ENCODE results near the gene PRIMPOL. TPM values are rescaled to one million over a fixed set of nuclear protein-coding genes. Genes with fewer than 3 reads are reported as not detected.
"Not testable (repeated sequence)": the region's sequence is repeated elsewhere in the genome, so short reads cannot be mapped to it uniquely, and the experiment has no call there.

PRIMPOL gene
- total RNA-seq, 1 experiment from 2014 or later: 8.3 TPM

DNA sequence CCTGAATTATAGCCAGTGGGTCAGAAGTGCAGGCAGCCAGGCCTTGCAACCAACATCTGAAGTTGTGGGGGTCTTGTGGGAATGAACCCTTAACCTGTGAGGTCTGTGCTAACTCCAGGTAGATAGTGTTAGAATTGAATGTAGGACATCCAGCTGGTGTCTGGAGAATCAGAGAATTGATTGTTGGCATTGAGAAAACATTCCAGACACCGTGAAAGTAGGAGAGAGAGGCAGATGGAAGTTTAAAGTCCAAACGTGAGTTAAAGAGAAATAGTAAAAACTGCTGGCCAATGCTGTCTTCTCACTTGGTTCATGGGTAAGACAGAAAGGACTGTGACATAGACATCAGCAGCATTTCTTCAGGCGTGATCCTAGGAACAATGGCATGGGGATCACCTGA, 28.0 kb upstream of the PRIMPOL start:
- Mint-ChIP-seq H3K9me3 (peaks cover 53% of the 10 kb centered on the region), H3K4me3 (no peak overlapping the region), H3K27me3 (ENCODE audit: low read depth) (no peaks in the 10 kb centered on the region), H3K4me1 (peaks cover 39% of the 10 kb centered on the region), H3K36me3 (peaks cover 47% of the 10 kb centered on the region), H3K27ac (no peak overlapping the region)
- ChIA-PET CTCF (no interaction called here), POLR2A (no interaction called here)
- DNase-seq (ENCODE audit: low spot score) (no peak), ATAC-seq (no peak)
- TF ChIP-seq SMAD4 (CRISPR knock-in tag; IDR thresholded peaks at IDR 0.05) (no peak), ZNF396 (CRISPR knock-in tag; IDR thresholded peaks at IDR 0.05; ENCODE audit: borderline replicate concordance) (no peak), ESRRA (CRISPR knock-in tag; IDR thresholded peaks at IDR 0.05; ENCODE audit: borderline replicate concordance) (no peak), FOXK1 (CRISPR knock-in tag; IDR thresholded peaks at IDR 0.05) (no peak), GRHL2 (CRISPR knock-in tag; IDR thresholded peaks at IDR 0.05; ENCODE audit: insufficient replicate concordance, severe bottlenecking) (no peak), NR2C2 (CRISPR knock-in tag; IDR thresholded peaks at IDR 0.05) (no peak), CREM (CRISPR knock-in tag; IDR thresholded peaks at IDR 0.05) (no peak), IRF2 (CRISPR knock-in tag; IDR thresholded peaks at IDR 0.05; ENCODE audit: borderline replicate concordance, low read depth) (no peak), TEAD1 (CRISPR knock-in tag; IDR thresholded peaks at IDR 0.05) (no peak), TCF7 (CRISPR knock-in tag; IDR thresholded peaks at IDR 0.05; ENCODE audit: low read depth) (no peak), ZNF263 (CRISPR knock-in tag; IDR thresholded peaks at IDR 0.05; ENCODE audit: low read depth) (no peak)
- TF ChIP-seq, protein P1, sequence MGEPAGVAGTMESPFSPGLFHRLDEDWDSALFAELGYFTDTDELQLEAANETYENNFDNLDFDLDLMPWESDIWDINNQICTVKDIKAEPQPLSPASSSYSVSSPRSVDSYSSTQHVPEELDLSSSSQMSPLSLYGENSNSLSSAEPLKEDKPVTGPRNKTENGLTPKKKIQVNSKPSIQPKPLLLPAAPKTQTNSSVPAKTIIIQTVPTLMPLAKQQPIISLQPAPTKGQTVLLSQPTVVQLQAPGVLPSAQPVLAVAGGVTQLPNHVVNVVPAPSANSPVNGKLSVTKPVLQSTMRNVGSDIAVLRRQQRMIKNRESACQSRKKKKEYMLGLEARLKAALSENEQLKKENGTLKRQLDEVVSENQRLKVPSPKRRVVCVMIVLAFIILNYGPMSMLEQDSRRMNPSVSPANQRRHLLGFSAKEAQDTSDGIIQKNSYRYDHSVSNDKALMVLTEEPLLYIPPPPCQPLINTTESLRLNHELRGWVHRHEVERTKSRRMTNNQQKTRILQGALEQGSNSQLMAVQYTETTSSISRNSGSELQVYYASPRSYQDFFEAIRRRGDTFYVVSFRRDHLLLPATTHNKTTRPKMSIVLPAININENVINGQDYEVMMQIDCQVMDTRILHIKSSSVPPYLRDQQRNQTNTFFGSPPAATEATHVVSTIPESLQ (CRISPR knock-in tag; IDR thresholded peaks at IDR 0.05): no peak
- TF ChIP-seq, protein P2, sequence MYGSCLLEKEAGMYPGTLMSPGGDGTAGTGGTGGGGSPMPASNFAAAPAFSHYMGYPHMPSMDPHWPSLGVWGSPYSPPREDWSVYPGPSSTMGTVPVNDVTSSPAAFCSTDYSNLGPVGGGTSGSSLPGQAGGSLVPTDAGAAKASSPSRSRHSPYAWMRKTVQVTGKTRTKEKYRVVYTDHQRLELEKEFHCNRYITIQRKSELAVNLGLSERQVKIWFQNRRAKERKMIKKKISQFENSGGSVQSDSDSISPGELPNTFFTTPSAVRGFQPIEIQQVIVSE (CRISPR knock-in tag; IDR thresholded peaks at IDR 0.05; ENCODE audit: borderline replicate concordance): no peak
- TF ChIP-seq, protein P3, sequence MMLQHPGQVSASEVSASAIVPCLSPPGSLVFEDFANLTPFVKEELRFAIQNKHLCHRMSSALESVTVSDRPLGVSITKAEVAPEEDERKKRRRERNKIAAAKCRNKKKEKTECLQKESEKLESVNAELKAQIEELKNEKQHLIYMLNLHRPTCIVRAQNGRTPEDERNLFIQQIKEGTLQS (CRISPR knock-in tag; conservative IDR thresholded peaks at IDR 0.05): no peak
- TF ChIP-seq, protein P4, sequence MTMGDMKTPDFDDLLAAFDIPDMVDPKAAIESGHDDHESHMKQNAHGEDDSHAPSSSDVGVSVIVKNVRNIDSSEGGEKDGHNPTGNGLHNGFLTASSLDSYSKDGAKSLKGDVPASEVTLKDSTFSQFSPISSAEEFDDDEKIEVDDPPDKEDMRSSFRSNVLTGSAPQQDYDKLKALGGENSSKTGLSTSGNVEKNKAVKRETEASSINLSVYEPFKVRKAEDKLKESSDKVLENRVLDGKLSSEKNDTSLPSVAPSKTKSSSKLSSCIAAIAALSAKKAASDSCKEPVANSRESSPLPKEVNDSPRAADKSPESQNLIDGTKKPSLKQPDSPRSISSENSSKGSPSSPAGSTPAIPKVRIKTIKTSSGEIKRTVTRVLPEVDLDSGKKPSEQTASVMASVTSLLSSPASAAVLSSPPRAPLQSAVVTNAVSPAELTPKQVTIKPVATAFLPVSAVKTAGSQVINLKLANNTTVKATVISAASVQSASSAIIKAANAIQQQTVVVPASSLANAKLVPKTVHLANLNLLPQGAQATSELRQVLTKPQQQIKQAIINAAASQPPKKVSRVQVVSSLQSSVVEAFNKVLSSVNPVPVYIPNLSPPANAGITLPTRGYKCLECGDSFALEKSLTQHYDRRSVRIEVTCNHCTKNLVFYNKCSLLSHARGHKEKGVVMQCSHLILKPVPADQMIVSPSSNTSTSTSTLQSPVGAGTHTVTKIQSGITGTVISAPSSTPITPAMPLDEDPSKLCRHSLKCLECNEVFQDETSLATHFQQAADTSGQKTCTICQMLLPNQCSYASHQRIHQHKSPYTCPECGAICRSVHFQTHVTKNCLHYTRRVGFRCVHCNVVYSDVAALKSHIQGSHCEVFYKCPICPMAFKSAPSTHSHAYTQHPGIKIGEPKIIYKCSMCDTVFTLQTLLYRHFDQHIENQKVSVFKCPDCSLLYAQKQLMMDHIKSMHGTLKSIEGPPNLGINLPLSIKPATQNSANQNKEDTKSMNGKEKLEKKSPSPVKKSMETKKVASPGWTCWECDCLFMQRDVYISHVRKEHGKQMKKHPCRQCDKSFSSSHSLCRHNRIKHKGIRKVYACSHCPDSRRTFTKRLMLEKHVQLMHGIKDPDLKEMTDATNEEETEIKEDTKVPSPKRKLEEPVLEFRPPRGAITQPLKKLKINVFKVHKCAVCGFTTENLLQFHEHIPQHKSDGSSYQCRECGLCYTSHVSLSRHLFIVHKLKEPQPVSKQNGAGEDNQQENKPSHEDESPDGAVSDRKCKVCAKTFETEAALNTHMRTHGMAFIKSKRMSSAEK (CRISPR knock-in tag; IDR thresholded peaks at IDR 0.05; ENCODE audit: borderline replicate concordance): no peak

DNA sequence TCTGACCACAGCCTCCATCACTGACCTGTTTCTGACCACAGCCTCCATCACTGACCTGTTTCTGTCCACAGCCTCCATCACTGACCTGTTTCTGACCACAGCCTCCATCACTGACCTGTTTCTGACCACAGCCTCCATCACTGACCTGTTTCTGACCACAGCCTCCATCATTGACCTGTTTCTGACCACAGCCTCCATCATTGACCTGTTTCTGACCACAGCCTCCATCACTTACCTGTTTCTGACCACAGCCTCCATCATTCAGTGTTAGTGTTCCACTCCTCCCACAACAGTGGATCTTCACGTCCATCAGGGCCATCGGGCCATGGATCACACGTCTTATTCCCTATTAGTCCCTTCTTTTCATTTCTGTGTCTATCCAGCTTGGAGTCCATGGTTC, 25.0 kb upstream of the PRIMPOL start:
- Mint-ChIP-seq H3K4me1 (peaks cover 34% of the 10 kb centered on the region), H3K9me3 (peaks cover 45% of the 10 kb centered on the region), H3K36me3 (peaks cover 65% of the 10 kb centered on the region)
- ATAC-seq; H3K27me3 Mint-ChIP-seq (ENCODE audit: low read depth); CTCF ChIA-PET; DNase-seq (ENCODE audit: low spot score); H3K4me3 Mint-ChIP-seq; H3K27ac Mint-ChIP-seq: not testable (repeated sequence)
- POLR2A ChIA-PET: interaction anchor here (0.6 kb wide), 1 partner anchor 38 kb away, joined by 4 read pairs; no protein-coding TSS in a partner anchor

DNA sequence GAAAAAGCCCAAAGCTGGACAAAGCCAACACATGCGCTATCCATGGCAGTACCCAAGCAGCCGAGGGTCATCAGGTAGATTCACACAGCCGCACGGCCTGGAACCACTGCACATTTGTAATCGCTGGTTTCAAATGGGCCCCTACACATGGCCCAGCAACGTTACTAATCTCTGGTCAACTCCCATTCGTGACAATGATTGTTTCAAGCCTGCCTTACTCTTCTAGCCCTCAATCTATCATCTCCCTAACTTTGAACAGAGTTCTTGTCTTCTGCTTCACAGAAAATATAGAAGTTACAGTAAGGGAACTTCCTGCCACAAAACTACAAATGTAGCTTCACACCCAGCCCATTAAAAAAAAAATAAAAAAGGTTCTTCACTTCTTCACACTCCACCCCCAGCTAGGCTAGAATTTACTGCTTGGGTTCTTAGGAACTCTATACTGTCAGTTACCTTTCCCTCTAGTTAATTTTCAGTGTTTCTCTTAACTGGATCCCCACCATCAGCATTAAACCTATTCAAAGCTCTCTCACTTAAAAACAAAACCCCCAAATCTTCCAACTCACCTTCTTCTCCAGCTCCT, 24.5 kb upstream of the PRIMPOL start:
- ChIA-PET CTCF (no interaction called here), POLR2A (no interaction called here)
- ATAC-seq (no peak; the same call in 1 of the 2 replicates), DNase-seq (ENCODE audit: low spot score) (no peak)
- H3K9me3 Mint-ChIP-seq: peaks cover 45% of the 10 kb centered on the region
- no peak overlapping the region for H3K4me3 Mint-ChIP-seq
- no peaks in the 10 kb centered on the region for H3K27me3 Mint-ChIP-seq (ENCODE audit: low read depth)
- H3K4me1 Mint-ChIP-seq: peaks cover 34% of the 10 kb centered on the region
- H3K27ac Mint-ChIP-seq: peak overlapping the region; percentile 86
- peaks cover 70% of the 10 kb centered on the region for H3K36me3 Mint-ChIP-seq
- TF ChIP-seq HMGA2 (CRISPR knock-in tag; IDR thresholded peaks at IDR 0.05) (no peak), NR3C1 (CRISPR knock-in tag; conservative IDR thresholded peaks at IDR 0.05; ENCODE audit: low read depth) (no peak), RELA (CRISPR knock-in tag; IDR thresholded peaks at IDR 0.05; ENCODE audit: borderline replicate concordance) (no peak), ZNF317 (CRISPR knock-in tag; IDR thresholded peaks at IDR 0.05; ENCODE audit: borderline replicate concordance, low read depth) (no peak), EMX1 (CRISPR knock-in tag; IDR thresholded peaks at IDR 0.05) (no peak)
- TF ChIP-seq, protein P5, sequence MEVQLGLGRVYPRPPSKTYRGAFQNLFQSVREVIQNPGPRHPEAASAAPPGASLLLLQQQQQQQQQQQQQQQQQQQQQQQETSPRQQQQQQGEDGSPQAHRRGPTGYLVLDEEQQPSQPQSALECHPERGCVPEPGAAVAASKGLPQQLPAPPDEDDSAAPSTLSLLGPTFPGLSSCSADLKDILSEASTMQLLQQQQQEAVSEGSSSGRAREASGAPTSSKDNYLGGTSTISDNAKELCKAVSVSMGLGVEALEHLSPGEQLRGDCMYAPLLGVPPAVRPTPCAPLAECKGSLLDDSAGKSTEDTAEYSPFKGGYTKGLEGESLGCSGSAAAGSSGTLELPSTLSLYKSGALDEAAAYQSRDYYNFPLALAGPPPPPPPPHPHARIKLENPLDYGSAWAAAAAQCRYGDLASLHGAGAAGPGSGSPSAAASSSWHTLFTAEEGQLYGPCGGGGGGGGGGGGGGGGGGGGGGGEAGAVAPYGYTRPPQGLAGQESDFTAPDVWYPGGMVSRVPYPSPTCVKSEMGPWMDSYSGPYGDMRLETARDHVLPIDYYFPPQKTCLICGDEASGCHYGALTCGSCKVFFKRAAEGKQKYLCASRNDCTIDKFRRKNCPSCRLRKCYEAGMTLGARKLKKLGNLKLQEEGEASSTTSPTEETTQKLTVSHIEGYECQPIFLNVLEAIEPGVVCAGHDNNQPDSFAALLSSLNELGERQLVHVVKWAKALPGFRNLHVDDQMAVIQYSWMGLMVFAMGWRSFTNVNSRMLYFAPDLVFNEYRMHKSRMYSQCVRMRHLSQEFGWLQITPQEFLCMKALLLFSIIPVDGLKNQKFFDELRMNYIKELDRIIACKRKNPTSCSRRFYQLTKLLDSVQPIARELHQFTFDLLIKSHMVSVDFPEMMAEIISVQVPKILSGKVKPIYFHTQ (CRISPR knock-in tag; IDR thresholded peaks at IDR 0.05): no peak
